HCT116 (cell line): ENCODE data around the gene PRPF6. TPM values are rescaled to one million over a fixed set of nuclear protein-coding genes. Genes with fewer than 3 reads are reported as not detected.

ENCODE experiments used
- ATAC-seq: fragments of 200-7000 bp; cut with Tn5 transposase; 2 replicates; pipeline ENCODE4 v1.9.1; 2020; ENCODE audit warnings: mild to moderate bottlenecking, moderate library complexity
- BruUV-seq: library from RNA; stranded (reverse); fragments of 400-500 nt; replicated peaks from 2 replicates; lab custom pipeline; 2021; lab: Mats Ljungman, UMichigan
- CTCF ChIA-PET: fragments of 300-600 bp; sonication (Branson Sonifier 250); formaldehyde crosslinking; loops from one replicate; lab custom pipeline; 2021; ENCODE audit warnings: antibody characterized with exemption; lab: Charles Lee
- POLR2A ChIA-PET: fragments of 300-600, 350-600 bp; sonication (Branson Sonifier 250); formaldehyde crosslinking; loops from one replicate; lab custom pipeline; 2021; ENCODE audit warnings: antibody characterized with exemption; lab: Charles Lee
- RAD21 ChIA-PET, 2 experiments: fragments of 300-600 bp; sonication (Branson Sonifier 250); formaldehyde crosslinking; loops; one replicate each; lab custom pipeline; 2023; ENCODE audit warnings: low total read pairs in 2 of 2; ENCODE audit not compliant: uncharacterized antibody in 2 of 2, unreplicated experiment in 2 of 2, low non-redundant PET in 1 of 2; lab: Charles Lee
- DNase-seq: peaks from one replicate; pipeline ENCODE4 v3.0.0-alpha.2; 2010; ENCODE audit warnings: low read depth, low spot score
- H2AFZ ChIP-seq: fragments of 200-600 bp; shearing (Covaris generic), sonication (generic); 2 replicates; pipeline ENCODE4 v1.6.1; 2017; ENCODE audit warnings: low read depth, mixed run types, mixed read lengths, antibody characterized with exemption, low read length; ENCODE audit not compliant: poor library complexity, severe bottlenecking
- H3K27ac ChIP-seq: 2 replicates; pipeline ENCODE4 v1.5.1; 2012; ENCODE audit warnings: low read depth, low read length
- H3K27me3 ChIP-seq: fragments of 200-600 bp; sonication (generic); 2 replicates; pipeline ENCODE4 v1.6.1; 2016; ENCODE audit warnings: mixed run types, low read length, mixed read lengths; ENCODE audit not compliant: insufficient read depth
- H3K36me3 ChIP-seq, 2 experiments: fragments of 200-500 bp in 1 of 2; fragments of 200-600 bp in 1 of 2; sonication (Bioruptor generic) in 1 of 2; sonication (generic) in 1 of 2; 2 replicates each; pipeline versions ENCODE4 v1.5.1 to v1.6.1; 2014 to 2016; ENCODE audit warnings: low read length in 2 of 2, inconsistent platforms in 1 of 2, mixed read lengths in 1 of 2, mixed run types in 1 of 2; ENCODE audit not compliant: insufficient read depth in 2 of 2, control insufficient read depth in 1 of 2
- H3K4me1 ChIP-seq, 2 experiments: fragments of 200-600 bp in 1 of 2; sonication (generic) in 1 of 2; 2 replicates each; pipeline versions ENCODE4 v1.5.1 to v1.6.1; 2012 to 2017; ENCODE audit warnings: low read length in 2 of 2, inconsistent platforms in 1 of 2, mild to moderate bottlenecking in 1 of 2, mixed read lengths in 1 of 2, mixed run types in 1 of 2, moderate library complexity in 1 of 2; ENCODE audit not compliant: insufficient read depth in 2 of 2, control insufficient read depth in 1 of 2
- H3K4me2 ChIP-seq: fragments of 200-600 bp; sonication (generic); 2 replicates; pipeline ENCODE4 v1.6.1; 2017; ENCODE audit warnings: mixed run types, low read length, mixed read lengths
- H3K4me3 ChIP-seq, 2 experiments: fragments of 200-600 bp in 1 of 2; sonication (generic) in 1 of 2; replicated peaks in 1 of 2; 2 replicates each; pipeline ENCODE4 v1.5.1; 2011 to 2016; ENCODE audit warnings: low read length in 2 of 2, control low read depth in 1 of 2, low read depth in 1 of 2, mild to moderate bottlenecking in 1 of 2, mixed read lengths in 1 of 2, mixed run types in 1 of 2
- H3K79me2 ChIP-seq: fragments of 200-600 bp; sonication (generic); 2 replicates; pipeline ENCODE4 v1.6.1; 2017; ENCODE audit warnings: mild to moderate bottlenecking, mixed run types, low read length, moderate library complexity, mixed read lengths; ENCODE audit not compliant: insufficient read depth
- H3K9ac ChIP-seq: fragments of 200-600 bp; sonication (generic); 2 replicates; pipeline ENCODE4 v1.6.1; 2016; ENCODE audit warnings: low read length, mixed read lengths
- H3K9me2 ChIP-seq: fragments of 200-600 bp; sonication (generic), shearing (Covaris generic); 2 replicates; pipeline ENCODE4 v1.6.1; 2017; ENCODE audit warnings: mixed run types, mild to moderate bottlenecking, moderate library complexity; ENCODE audit not compliant: insufficient read depth
- H3K9me3 ChIP-seq, 2 experiments: fragments of 200-500 bp in 1 of 2; fragments of 200-600 bp in 1 of 2; sonication (Bioruptor generic) in 1 of 2; sonication (generic) in 1 of 2; 2 replicates each; pipeline ENCODE4 v1.6.1; 2014 to 2017; ENCODE audit warnings: low read length in 2 of 2, mixed read lengths in 2 of 2, inconsistent platforms in 1 of 2, low read depth in 1 of 2, mild to moderate bottlenecking in 1 of 2, mixed run types in 1 of 2, moderate library complexity in 1 of 2; ENCODE audit not compliant: control insufficient read depth in 1 of 2, insufficient read depth in 1 of 2
- H4K20me1 ChIP-seq: fragments of 200-600 bp; sonication (generic), shearing (Covaris generic); 2 replicates; pipeline ENCODE4 v1.6.1; 2017; ENCODE audit warnings: mixed run types, mild to moderate bottlenecking, moderate library complexity; ENCODE audit not compliant: insufficient read depth
- CEBPB ChIP-seq: IDR thresholded peaks from 2 replicates; pipeline ENCODE4 v1.6.1; 2012; ENCODE audit warnings: low read depth
- EGR1 ChIP-seq: IDR thresholded peaks from 2 replicates; pipeline ENCODE4 v1.6.1; 2012; ENCODE audit warnings: low read depth
- ELF1 ChIP-seq: IDR thresholded peaks from 2 replicates; pipeline ENCODE4 v1.6.1; 2012; ENCODE audit warnings: low read depth, borderline replicate concordance
- FOSL1 ChIP-seq: IDR thresholded peaks from 2 replicates; pipeline ENCODE4 v1.6.1; 2012; ENCODE audit warnings: low read depth
- POLR2A ChIP-seq: IDR thresholded peaks from 2 replicates; pipeline ENCODE4 v1.7.0; 2011; ENCODE audit warnings: borderline replicate concordance; ENCODE audit not compliant: insufficient read depth, insufficient read length; ENCODE audit errors: extremely low read depth
- POLR2AphosphoS5 ChIP-seq: IDR thresholded peaks from 2 replicates; pipeline ENCODE4 v1.6.1; 2011; ENCODE audit warnings: mild to moderate bottlenecking, low read depth, low read length, moderate library complexity
- RAD21 ChIP-seq: IDR thresholded peaks from 2 replicates; pipeline ENCODE4 v1.6.1; 2012; ENCODE audit warnings: low read depth, mild to moderate bottlenecking
- TCF7L2 ChIP-seq: IDR thresholded peaks from 2 replicates; pipeline ENCODE4 v1.7.0; 2011; ENCODE audit warnings: borderline replicate concordance, inconsistent platforms; ENCODE audit not compliant: insufficient read depth, insufficient read length; ENCODE audit errors: extremely low read depth
- ZFX ChIP-seq: fragments of 450-650 bp; IDR thresholded peaks from 2 replicates; pipeline ENCODE4 v1.6.1; 2017
- intact Hi-C: fragments of 100-400 bp; cut with micrococcal nuclease; formaldehyde crosslinking; loops from 2 replicates; pipeline ENCODE4 v1.10.0; 2022
- total RNA-seq: library from RNA; stranded (reverse); gene quantifications from one replicate; pipeline ENCODE4 v1.2.1, GENCODE V29; 2021; ENCODE audit not compliant: unreplicated experiment
- TF ChIP-seq, protein P1 (sequence below): IDR thresholded peaks from 2 replicates; pipeline ENCODE4 v1.6.1; 2011; ENCODE audit warnings: mild to moderate bottlenecking, low read length, moderate library complexity; ENCODE audit not compliant: insufficient replicate concordance; ENCODE audit errors: extremely low read depth
- TF ChIP-seq, protein P2 (sequence below), 3 experiments: fragments of 200-600 bp in 1 of 3; sonication (generic) in 1 of 3; IDR thresholded peaks in 2 of 3; conservative IDR thresholded peaks in 1 of 3; 2 replicates each; pipeline ENCODE4 v1.5.1; 2012 to 2017; ENCODE audit warnings: low read depth in 2 of 3, low read length in 2 of 3, antibody characterized with exemption in 1 of 3, borderline replicate concordance in 1 of 3, control low read depth in 1 of 3, mild to moderate bottlenecking in 1 of 3, mixed read lengths in 1 of 3, mixed run types in 1 of 3, moderate library complexity in 1 of 3; ENCODE audit not compliant: insufficient read depth in 1 of 3
- TF ChIP-seq, protein P3 (sequence below): IDR thresholded peaks from 2 replicates; pipeline ENCODE4 v1.6.1; 2012

Gene PRPF6
- total RNA-seq, 1 experiment from 2014 or later, result 74.9 TPM

DNA sequence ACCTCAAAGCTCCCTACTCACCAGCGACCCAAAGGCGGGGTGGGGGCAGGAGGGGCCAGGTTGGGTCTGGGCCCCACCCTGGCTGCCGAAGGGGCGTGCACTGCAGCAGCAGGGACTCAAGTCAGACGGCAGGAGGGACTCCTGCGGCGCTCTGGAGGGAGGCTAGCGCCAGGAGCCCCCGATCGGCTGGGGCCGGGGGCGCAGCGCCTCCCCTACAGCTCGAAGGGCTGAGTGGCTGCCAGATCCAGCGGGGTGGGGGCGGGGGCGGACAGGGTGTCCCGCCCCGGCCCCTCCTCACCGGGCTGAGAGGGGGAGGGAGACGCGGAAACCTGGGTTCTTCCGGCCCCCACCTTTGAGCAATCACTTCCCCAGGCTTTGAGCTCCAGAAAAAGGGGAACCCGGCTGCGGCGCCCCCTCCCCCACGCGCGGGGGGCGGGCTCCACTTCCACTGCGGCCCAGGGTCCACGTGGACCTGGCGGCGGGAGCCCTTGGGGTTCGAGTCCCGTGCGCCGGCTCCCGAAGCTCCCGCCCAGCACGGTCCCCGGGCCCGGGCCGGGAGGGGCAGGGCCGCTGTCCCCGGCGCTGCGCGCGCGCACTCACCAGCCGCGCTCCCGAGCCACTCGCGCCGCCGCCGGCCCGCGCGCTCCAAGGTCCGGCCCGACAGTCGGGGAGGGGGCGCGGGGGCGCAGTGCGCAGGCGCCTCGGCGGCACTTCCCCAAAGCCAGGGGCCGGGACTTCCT is 98.5 kb downstream of the PRPF6 start, which contains the start of gene RGS19:
TSS of gene RGS19 (minus strand) at position 246 of the 740 bp plus-strand sequence. CDS start 2,632 bp downstream, outside the sequence.
- peak within 1 kb of the TSS; percentile 67 for H3K27ac ChIP-seq
- H3K4me2 ChIP-seq, result peak within 1 kb of the TSS; percentile 99
- no peaks in the 10 kb centered on the region for H3K27me3 ChIP-seq
- peak; percentile 82 for ATAC-seq
- TF ChIP-seq POLR2AphosphoS5 (peak; percentile 59), ZFX (peak; percentile 32; the same call in 1 of the 2 replicates), POLR2A (no peak)
- ChIA-PET CTCF (interaction anchor here (1.5 kb wide), 1 partner anchor 11 kb away, joined by 3 read pairs; no protein-coding TSS in a partner anchor), POLR2A (no interaction called here), RAD21 (no interaction called here)
- BruUV-seq, result no TSS peak
- intact Hi-C loops, result no loop called here
- no peaks in the 10 kb centered on the region for H3K9me2 ChIP-seq
- no peaks in the 10 kb centered on the region for H3K36me3 ChIP-seq
- H3K9me3 ChIP-seq, result no peaks in the 10 kb centered on the region
- DNase-seq, result no peak
- no peaks in the 10 kb centered on the region for H4K20me1 ChIP-seq
- peaks cover 9% of the 10 kb centered on the region; the same call in 1 of the 2 replicates for H3K79me2 ChIP-seq
- H3K4me3 ChIP-seq, result peak within 1 kb of the TSS; percentile 79 to 96
- peaks cover 14 to 21% of the 10 kb centered on the region in 2 experiments for H3K4me1 ChIP-seq
- peak within 1 kb of the TSS; percentile 87 for H3K9ac ChIP-seq
- no peak within 1 kb of the TSS for H2AFZ ChIP-seq

DNA sequence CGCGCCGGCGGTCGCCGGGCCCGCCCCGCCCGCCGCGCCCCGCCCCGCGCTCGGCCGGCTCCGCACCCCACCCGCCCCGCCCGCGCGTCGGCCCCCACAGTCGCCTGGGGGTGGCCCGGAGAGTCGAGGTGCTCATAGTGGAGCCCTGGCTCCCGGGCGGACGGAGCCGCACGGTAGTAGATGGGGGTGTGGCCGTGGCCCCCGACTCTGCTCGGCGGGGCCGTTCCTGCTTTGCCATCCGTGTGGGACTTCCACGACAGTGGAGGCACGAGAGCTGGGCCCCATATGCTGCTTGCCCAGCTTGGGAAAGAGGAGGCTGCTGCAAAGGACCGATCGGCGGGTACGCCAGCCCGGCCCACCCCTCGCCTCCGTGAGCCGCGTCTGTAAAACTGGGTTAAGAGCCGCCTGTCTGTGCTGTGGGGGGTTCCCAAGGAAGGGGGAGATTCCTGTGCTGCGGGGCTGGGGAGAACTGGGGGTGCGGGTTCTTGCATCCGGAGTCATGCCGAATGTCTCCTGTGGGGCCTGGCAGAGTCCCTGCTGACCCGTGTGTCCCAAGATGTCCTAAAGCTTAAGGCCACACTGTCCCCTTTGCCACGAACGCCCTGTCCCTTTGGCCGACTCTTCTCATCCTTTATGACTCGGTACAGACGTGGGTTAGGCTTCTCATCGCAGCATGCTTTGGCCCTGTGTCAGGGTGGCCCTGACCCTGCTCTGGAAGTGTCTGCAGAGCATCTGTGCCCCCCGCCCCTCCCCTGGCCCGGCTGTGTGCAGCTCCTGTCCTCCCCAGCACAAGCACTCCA is 99.3 kb downstream of the PRPF6 start, which contains the start of gene OPRL1:
TSS of gene OPRL1 (plus strand) at position 70 of the 800 bp plus-strand sequence. CDS start 12,639 bp downstream, outside the sequence.
- H3K9me2 ChIP-seq, result no peaks in the 10 kb centered on the region
- POLR2A ChIA-PET, result no interaction called here
- ATAC-seq, result no peak
- H3K27ac ChIP-seq, result peak within 1 kb of the TSS; percentile 67
- peaks cover 9% of the 10 kb centered on the region; the same call in 1 of the 2 replicates for H3K79me2 ChIP-seq
- H2AFZ ChIP-seq, result no peak within 1 kb of the TSS
- H4K20me1 ChIP-seq, result no peaks in the 10 kb centered on the region
- DNase-seq, result no peak
- H3K4me2 ChIP-seq, result peak within 1 kb of the TSS; percentile 99
- RAD21 ChIA-PET, result no interaction called here
- peak within 1 kb of the TSS; percentile 87 for H3K9ac ChIP-seq
- CTCF ChIA-PET, result interaction anchor here (1.1 to 1.5 kb wide), 2 partner anchors 12 to 22 kb away, joined by 3 read pairs; no protein-coding TSS in a partner anchor
- no TSS peak for BruUV-seq
- H3K4me1 ChIP-seq, result peaks cover 14 to 21% of the 10 kb centered on the region in 2 experiments
- intact Hi-C loops, result no loop called here
- H3K27me3 ChIP-seq, result no peaks in the 10 kb centered on the region
- peak within 1 kb of the TSS; percentile 79 to 96 for H3K4me3 ChIP-seq
- H3K9me3 ChIP-seq, result no peaks in the 10 kb centered on the region
- H3K36me3 ChIP-seq, result no peaks in the 10 kb centered on the region
- TF ChIP-seq ZFX (no peak), RAD21 (no peak), CEBPB (no peak), EGR1 (no peak), FOSL1 (no peak), TCF7L2 (no peak), ELF1 (no peak), POLR2AphosphoS5 (no peak)
- TF ChIP-seq, protein P1, sequence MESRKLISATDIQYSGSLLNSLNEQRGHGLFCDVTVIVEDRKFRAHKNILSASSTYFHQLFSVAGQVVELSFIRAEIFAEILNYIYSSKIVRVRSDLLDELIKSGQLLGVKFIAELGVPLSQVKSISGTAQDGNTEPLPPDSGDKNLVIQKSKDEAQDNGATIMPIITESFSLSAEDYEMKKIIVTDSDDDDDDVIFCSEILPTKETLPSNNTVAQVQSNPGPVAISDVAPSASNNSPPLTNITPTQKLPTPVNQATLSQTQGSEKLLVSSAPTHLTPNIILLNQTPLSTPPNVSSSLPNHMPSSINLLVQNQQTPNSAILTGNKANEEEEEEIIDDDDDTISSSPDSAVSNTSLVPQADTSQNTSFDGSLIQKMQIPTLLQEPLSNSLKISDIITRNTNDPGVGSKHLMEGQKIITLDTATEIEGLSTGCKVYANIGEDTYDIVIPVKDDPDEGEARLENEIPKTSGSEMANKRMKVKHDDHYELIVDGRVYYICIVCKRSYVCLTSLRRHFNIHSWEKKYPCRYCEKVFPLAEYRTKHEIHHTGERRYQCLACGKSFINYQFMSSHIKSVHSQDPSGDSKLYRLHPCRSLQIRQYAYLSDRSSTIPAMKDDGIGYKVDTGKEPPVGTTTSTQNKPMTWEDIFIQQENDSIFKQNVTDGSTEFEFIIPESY, result no peak
- TF ChIP-seq, protein P2, sequence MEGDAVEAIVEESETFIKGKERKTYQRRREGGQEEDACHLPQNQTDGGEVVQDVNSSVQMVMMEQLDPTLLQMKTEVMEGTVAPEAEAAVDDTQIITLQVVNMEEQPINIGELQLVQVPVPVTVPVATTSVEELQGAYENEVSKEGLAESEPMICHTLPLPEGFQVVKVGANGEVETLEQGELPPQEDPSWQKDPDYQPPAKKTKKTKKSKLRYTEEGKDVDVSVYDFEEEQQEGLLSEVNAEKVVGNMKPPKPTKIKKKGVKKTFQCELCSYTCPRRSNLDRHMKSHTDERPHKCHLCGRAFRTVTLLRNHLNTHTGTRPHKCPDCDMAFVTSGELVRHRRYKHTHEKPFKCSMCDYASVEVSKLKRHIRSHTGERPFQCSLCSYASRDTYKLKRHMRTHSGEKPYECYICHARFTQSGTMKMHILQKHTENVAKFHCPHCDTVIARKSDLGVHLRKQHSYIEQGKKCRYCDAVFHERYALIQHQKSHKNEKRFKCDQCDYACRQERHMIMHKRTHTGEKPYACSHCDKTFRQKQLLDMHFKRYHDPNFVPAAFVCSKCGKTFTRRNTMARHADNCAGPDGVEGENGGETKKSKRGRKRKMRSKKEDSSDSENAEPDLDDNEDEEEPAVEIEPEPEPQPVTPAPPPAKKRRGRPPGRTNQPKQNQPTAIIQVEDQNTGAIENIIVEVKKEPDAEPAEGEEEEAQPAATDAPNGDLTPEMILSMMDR (IDR thresholded peaks at IDR 0.05 in 2 of 3, conservative IDR thresholded peaks at IDR 0.05 in 1 of 3; ENCODE audit: borderline replicate concordance in 1 of 3, insufficient read depth in 1 of 3, low read depth in 2 of 3, low read length in 2 of 3), result no peak
- TF ChIP-seq, protein P3, sequence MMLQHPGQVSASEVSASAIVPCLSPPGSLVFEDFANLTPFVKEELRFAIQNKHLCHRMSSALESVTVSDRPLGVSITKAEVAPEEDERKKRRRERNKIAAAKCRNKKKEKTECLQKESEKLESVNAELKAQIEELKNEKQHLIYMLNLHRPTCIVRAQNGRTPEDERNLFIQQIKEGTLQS, result no peak
